Uterus (tissue), 4 donors: ENCODE measurements around the gene MCMBP. TPM values are rescaled to one million over a fixed set of nuclear protein-coding genes. Genes with fewer than 3 reads are reported as not detected.

ENCODE experiments used
- DNase-seq, 2 donors: peaks; one replicate each; pipeline ENCODE4 v3.0.0-alpha.2; 2019 to 2020
- H3K27ac ChIP-seq, 2 donors: fragments of 200-600 bp; sonication (generic); 1 replicate in 1 of 2; 2 replicates in 1 of 2; pipeline ENCODE4 v1.5.1; 2016 to 2018
- H3K27me3 ChIP-seq, 2 donors: fragments of 200-600 bp; sonication (generic); one replicate each; pipeline ENCODE4 v1.5.1; 2018 to 2019; ENCODE audit warnings: control low read depth in 1 of 2
- H3K36me3 ChIP-seq, 2 donors: fragments of 200-600 bp; sonication (generic); one replicate each; pipeline ENCODE4 v1.5.1; 2019; ENCODE audit warnings: control low read depth in 1 of 2
- H3K4me1 ChIP-seq, 2 donors: fragments of 200-600 bp; sonication (generic); one replicate each; pipeline ENCODE4 v1.5.1; 2018 to 2019; ENCODE audit warnings: control low read depth in 1 of 2
- H3K4me3 ChIP-seq, 2 donors: fragments of 200-600 bp; sonication (generic); 1 replicate in 1 of 2; 2 replicates in 1 of 2; pipeline ENCODE4 v1.5.1; 2018 to 2019; ENCODE audit warnings: mild to moderate bottlenecking in 1 of 2
- H3K9me3 ChIP-seq, 2 donors: fragments of 200-600 bp; sonication (generic); one replicate each; pipeline ENCODE4 v1.5.1; 2019; ENCODE audit warnings: control low read depth in 1 of 2
- POLR2A ChIP-seq, 2 donors: fragments of 450-650 bp; IDR thresholded peaks; one replicate each; pipeline ENCODE4 v1.6.1; 2016; ENCODE audit warnings: antibody characterized with exemption in 2 of 2, mild to moderate bottlenecking in 1 of 2, moderate library complexity in 1 of 2
- intact Hi-C: fragments of 100-400 bp; cut with DNase I; formaldehyde crosslinking; loops from one replicate; pipeline ENCODE4 v1.15.1; 2023; ENCODE audit warnings: low total_unique reads
- total RNA-seq, 4 donors: library from RNA; depleted of rRNA in 3 of 4; stranded (reverse); fragments of >200 nt in 3 of 4; gene quantifications; one replicate each; pipeline versions ENCODE4 v1.1.0 to v1.2.4, GENCODE V29; 2014 to 2023
- TF ChIP-seq, protein P1 (sequence below), 4 experiments: fragments of 200-600 bp in 2 of 4; fragments of 450-650 bp in 2 of 4; sonication (generic) in 2 of 4; IDR thresholded peaks; one replicate each; pipeline ENCODE4 v1.5.1; 2016 to 2019; ENCODE audit warnings: antibody characterized with exemption in 4 of 4, mild to moderate bottlenecking in 2 of 4, moderate library complexity in 1 of 4
- donor health status: DM: yes; HTN: yes; CAD: no.

Gene MCMBP
- total RNA-seq, 4 donors from 2014 or later, result 69.4 to 84.7 (median 76.7) TPM

DNA sequence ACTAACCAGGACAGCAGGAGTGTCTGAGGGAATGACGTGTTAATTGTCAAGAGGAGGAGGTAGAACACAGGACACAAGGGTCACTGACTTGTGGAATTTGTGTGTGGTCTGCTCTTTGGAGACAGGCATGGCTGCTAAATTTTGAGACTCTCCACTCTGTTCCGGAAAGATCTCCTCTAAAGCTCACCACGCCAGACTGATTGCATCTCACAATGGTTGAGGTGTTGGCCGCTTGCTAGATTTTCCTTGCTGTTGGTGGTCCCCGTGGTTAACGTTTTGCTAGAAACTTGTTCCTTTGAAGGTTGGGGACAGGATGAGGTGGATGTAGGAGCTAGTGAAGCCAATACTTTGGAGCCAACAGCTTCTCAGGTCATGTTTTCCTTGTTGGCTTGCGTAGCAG is 57.0 kb downstream of the MCMBP start:
- no peak overlapping the region for H3K4me3 ChIP-seq
- intact Hi-C loops, result no loop called here
- DNase-seq, result no peak
- no peaks in the 10 kb centered on the region for H3K36me3 ChIP-seq
- H3K27me3 ChIP-seq, result no peaks in the 10 kb centered on the region
- TF ChIP-seq, protein P1, sequence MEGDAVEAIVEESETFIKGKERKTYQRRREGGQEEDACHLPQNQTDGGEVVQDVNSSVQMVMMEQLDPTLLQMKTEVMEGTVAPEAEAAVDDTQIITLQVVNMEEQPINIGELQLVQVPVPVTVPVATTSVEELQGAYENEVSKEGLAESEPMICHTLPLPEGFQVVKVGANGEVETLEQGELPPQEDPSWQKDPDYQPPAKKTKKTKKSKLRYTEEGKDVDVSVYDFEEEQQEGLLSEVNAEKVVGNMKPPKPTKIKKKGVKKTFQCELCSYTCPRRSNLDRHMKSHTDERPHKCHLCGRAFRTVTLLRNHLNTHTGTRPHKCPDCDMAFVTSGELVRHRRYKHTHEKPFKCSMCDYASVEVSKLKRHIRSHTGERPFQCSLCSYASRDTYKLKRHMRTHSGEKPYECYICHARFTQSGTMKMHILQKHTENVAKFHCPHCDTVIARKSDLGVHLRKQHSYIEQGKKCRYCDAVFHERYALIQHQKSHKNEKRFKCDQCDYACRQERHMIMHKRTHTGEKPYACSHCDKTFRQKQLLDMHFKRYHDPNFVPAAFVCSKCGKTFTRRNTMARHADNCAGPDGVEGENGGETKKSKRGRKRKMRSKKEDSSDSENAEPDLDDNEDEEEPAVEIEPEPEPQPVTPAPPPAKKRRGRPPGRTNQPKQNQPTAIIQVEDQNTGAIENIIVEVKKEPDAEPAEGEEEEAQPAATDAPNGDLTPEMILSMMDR (IDR thresholded peaks at IDR 0.05), result no peak
- no peak for TF ChIP-seq POLR2A (IDR thresholded peaks at IDR 0.05)
- no peaks in the 10 kb centered on the region for H3K9me3 ChIP-seq
- H3K27ac ChIP-seq, result no peak overlapping the region
- H3K4me1 ChIP-seq, result no peaks in the 10 kb centered on the region

DNA sequence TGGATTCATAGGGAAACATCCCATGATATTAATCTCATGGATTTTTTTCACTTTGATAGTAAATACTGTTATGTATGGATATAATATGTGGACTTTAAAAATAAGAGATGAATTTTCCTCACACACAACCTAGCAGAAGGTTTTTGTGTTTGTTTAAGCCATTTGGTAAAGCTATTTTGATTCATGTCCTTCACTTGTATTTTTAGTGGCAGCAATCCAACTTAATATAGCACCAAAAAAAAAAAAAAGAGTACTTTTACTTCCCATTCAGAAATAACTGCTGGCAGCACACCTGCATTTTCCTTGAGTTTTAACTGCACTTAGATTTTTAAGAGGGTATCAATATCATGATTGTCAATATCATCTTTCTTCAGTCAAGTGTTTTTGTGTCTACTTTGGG is 60.0 kb downstream of the MCMBP start:
- Histone ChIP-seq H3K36me3 (no peaks in the 10 kb centered on the region), H3K4me3 (no peak overlapping the region), H3K27me3 (no peaks in the 10 kb centered on the region), H3K4me1 (no peaks in the 10 kb centered on the region), H3K9me3 (no peaks in the 10 kb centered on the region), H3K27ac (no peak overlapping the region)
- TF ChIP-seq, protein P1 (IDR thresholded peaks at IDR 0.05), result no peak
- no peak for TF ChIP-seq POLR2A (IDR thresholded peaks at IDR 0.05)
- intact Hi-C loops, result no loop called here
- no peak for DNase-seq

DNA sequence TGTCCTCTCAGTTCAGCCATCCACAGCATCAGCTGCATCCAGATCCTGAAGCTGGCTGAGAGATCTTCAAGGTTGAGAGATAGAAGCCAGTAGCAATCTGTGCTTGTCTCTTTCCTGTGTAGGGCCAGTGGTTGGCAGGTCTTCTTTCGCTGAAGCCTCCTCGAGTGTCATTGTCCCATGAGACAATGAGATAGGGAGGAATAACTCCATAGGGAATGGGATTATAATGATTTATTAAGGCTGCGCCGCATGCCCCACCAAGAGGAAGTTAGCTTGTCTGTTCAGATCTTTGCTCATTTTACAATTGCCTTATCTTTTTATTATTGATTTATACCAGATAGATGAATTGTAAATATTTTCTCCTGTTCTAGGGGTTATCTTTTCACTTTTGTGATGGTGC is 61.5 kb downstream of the MCMBP start:
- intact Hi-C loops, result no loop called here
- Histone ChIP-seq H3K36me3 (no peaks in the 10 kb centered on the region), H3K27ac (no peak overlapping the region), H3K27me3 (no peaks in the 10 kb centered on the region), H3K9me3 (no peaks in the 10 kb centered on the region), H3K4me3 (no peak overlapping the region), H3K4me1 (no peaks in the 10 kb centered on the region)
- TF ChIP-seq POLR2A (IDR thresholded peaks at IDR 0.05), result no peak
- TF ChIP-seq, protein P1 (IDR thresholded peaks at IDR 0.05), result no peak
- DNase-seq, result no peak

DNA sequence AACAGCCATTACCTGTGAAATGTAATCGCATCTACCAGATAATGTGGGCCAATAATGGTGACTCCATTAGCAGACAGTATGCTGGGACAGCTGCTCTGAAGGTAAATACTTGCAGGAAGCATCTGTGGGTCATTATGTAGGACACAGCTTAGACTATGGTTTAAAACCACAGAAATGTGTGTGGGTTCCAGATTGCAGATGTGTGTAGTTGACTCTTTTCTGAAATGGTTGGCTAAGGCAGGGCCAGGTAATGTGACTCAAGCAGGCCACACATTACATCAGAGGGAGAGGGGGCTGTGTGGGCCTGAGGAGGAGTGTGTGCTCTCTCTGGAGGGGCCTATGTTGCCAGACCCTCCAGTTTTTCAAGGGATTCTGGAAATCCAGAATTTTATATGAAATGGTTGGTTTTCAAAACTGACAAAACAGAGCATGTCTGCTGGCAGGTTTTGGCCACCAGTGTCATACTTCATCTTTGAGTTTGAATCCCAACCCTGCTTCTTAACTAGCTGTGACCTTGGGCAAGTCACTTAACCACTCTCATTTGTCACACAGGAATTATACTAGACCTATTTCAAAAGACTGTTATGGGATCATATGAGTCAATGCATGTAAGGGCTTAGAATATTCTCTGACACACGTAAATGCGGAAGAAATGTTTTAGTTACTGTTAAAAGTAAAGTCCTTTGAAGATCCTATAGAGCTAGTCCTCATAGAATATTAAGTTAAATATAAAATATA is 64.5 kb downstream of the MCMBP start:
- Histone ChIP-seq H3K4me1 (no peaks in the 10 kb centered on the region), H3K36me3 (no peaks in the 10 kb centered on the region), H3K4me3 (no peak overlapping the region), H3K27ac (no peak overlapping the region), H3K9me3 (no peaks in the 10 kb centered on the region), H3K27me3 (no peaks in the 10 kb centered on the region)
- no peak for TF ChIP-seq POLR2A (IDR thresholded peaks at IDR 0.05)
- TF ChIP-seq, protein P1 (IDR thresholded peaks at IDR 0.05), result no peak
- DNase-seq, result no peak
- intact Hi-C loops, result no loop called here

DNA sequence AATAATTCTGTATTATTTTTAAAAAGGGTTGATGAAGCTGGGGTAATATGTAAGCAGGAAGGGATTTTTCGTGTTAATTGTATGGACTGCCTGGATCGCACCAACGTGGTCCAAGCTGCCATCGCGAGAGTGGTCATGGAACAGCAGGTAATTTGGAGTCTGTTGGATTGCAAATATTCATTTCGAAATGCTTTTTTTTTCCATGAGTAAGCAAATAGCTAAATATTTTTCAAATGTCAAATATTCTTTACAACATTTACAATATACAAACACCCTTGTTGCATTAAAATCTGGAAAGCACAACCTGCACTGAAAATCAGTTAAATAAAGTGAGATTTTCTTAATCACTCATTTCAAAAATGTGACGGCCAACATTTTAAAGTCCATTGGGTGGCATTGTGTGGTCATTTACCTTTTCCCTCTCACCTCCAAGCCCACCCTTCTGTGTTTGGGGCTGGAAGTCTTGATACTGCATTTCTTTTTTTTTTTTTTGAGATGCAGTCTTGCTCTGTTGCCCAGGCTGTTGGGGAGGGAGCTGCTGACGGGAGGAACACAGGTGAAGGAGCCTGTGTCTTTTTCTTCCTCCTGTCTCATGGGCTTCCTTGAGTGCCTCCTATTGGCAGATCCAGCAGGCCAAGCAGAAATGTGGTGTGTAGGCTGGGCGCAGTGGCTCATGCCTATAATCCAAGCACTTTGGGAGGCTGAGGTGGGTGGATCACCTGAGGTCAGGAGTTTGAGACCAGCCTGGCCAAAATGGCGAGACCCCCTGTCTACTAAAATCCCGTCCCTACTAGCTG is 66.1 kb downstream of the MCMBP start:
- TF ChIP-seq, protein P1 (IDR thresholded peaks at IDR 0.05), result no peak
- TF ChIP-seq POLR2A (IDR thresholded peaks at IDR 0.05), result no peak
- H3K4me3 ChIP-seq, result no peak overlapping the region
- no peaks in the 10 kb centered on the region for H3K27me3 ChIP-seq
- intact Hi-C loops, result no loop called here
- no peaks in the 10 kb centered on the region for H3K4me1 ChIP-seq
- no peaks in the 10 kb centered on the region for H3K9me3 ChIP-seq
- no peak for DNase-seq
- no peak overlapping the region for H3K27ac ChIP-seq
- no peaks in the 10 kb centered on the region for H3K36me3 ChIP-seq
